Fibroblast of lung (primary cell): ENCODE results near the gene C1QTNF12. TPM values are rescaled to one million over a fixed set of nuclear protein-coding genes. Genes with fewer than 3 reads are reported as not detected.

Experiments
- DNase-seq, 2 donors: peaks; one replicate each; pipeline versions ENCODE4 v3.0.0 to v3.0.0-alpha.2; 2010; ENCODE audit warnings: low read depth in 2 of 2
- H2AFZ ChIP-seq: 2 replicates; pipeline ENCODE4 v1.5.1; 2012; ENCODE audit warnings: low read length, control low read depth, inconsistent platforms
- H3K27ac ChIP-seq: 2 replicates; pipeline ENCODE4 v1.5.1; 2011; ENCODE audit warnings: low read length, control low read depth; ENCODE audit not compliant: insufficient read depth
- H3K27me3 ChIP-seq: 2 replicates; pipeline ENCODE4 v1.5.1; 2011; ENCODE audit warnings: mild to moderate bottlenecking, low read length; ENCODE audit not compliant: control insufficient read depth, insufficient read depth
- H3K36me3 ChIP-seq: 2 replicates; pipeline ENCODE4 v1.5.1; 2011; ENCODE audit warnings: low read length; ENCODE audit not compliant: control insufficient read depth, insufficient read depth
- H3K4me1 ChIP-seq: 2 replicates; pipeline ENCODE4 v1.5.1; 2011; ENCODE audit warnings: low read length; ENCODE audit not compliant: control insufficient read depth, insufficient read depth; ENCODE audit errors: extremely low read depth
- H3K4me2 ChIP-seq: 2 replicates; pipeline ENCODE4 v1.5.1; 2011; ENCODE audit warnings: low read length, control low read depth; ENCODE audit not compliant: insufficient read depth; ENCODE audit errors: extremely low read depth
- H3K4me3 ChIP-seq, 4 experiments: fragments of 200-600 bp in 1 of 4; sonication (generic) in 1 of 4; replicated peaks in 1 of 4; 2 replicates each; pipeline ENCODE4 v1.5.1; 2011 to 2016; ENCODE audit warnings: low read length in 4 of 4, low read depth in 3 of 4, mild to moderate bottlenecking in 3 of 4, control low read depth in 2 of 4, inconsistent platforms in 1 of 4, mixed read lengths in 1 of 4; ENCODE audit not compliant: insufficient read depth in 1 of 4; ENCODE audit errors: control extremely low read depth in 1 of 4
- H3K79me2 ChIP-seq: 2 replicates; pipeline ENCODE4 v1.5.1; 2012; ENCODE audit warnings: mild to moderate bottlenecking, low read length, inconsistent platforms; ENCODE audit not compliant: control insufficient read depth, insufficient read depth
- H3K9ac ChIP-seq: 2 replicates; pipeline ENCODE4 v1.5.1; 2011; ENCODE audit warnings: mild to moderate bottlenecking, low read length, control low read depth; ENCODE audit not compliant: insufficient read depth
- H3K9me3 ChIP-seq: 2 replicates; pipeline ENCODE4 v1.5.1; 2012; ENCODE audit warnings: low read depth, low read length; ENCODE audit not compliant: control insufficient read depth, insufficient read depth
- H4K20me1 ChIP-seq: 2 replicates; pipeline ENCODE4 v1.5.1; 2011; ENCODE audit warnings: low read length; ENCODE audit not compliant: control insufficient read depth, insufficient read depth; ENCODE audit errors: extremely low read depth
- CTCF ChIP-seq, 2 donors: IDR thresholded peaks in 1 of 2; conservative IDR thresholded peaks in 1 of 2; 1 replicate in 1 of 2; 2 replicates in 1 of 2; pipeline ENCODE4 v1.5.1; 2011 to 2012; ENCODE audit warnings: low read length in 2 of 2, control low read depth in 1 of 2, inconsistent platforms in 1 of 2, low read depth in 1 of 2, mild to moderate bottlenecking in 1 of 2
- EZH2 ChIP-seq: IDR thresholded peaks from 2 replicates; pipeline ENCODE4 v1.5.1; 2012; ENCODE audit warnings: low read length, control low read depth, mild to moderate bottlenecking; ENCODE audit errors: missing control alignments
- polyA plus RNA-seq, 2 donors: library from polyadenylated mRNA; depleted of rRNA in 1 of 2; stranded (reverse) in 1 of 2; unstranded in 1 of 2; fragments of >200 nt; gene quantifications; 2 replicates each; pipeline ENCODE4 v1.2.1, GENCODE V29; 2011 to 2012; ENCODE audit warnings: missing spikeins in 1 of 2
- total RNA-seq: library from RNA; depleted of rRNA; stranded (reverse); fragments of >200 nt; gene quantifications from 2 replicates; pipeline ENCODE4 v1.2.1, GENCODE V29; 2014

The C1QTNF12 gene
- total and polyA plus RNA-seq, 2 donors (not counting 1 experiment from before 2014, with no cell fraction given), result 0.27 to 4.1 TPM

- TF ChIP-seq EZH2 (no peak), CTCF (conservative IDR thresholded peaks at IDR 0.05 in 1 of 2, IDR thresholded peaks at IDR 0.05 in 1 of 2; ENCODE audit: low read depth in 1 of 2, low read length in 2 of 2) (no peak)
- Histone ChIP-seq H3K9me3 (no peaks in the 10 kb centered on the region), H4K20me1 (no peaks in the 10 kb centered on the region), H3K4me1 (no peaks in the 10 kb centered on the region), H3K27me3 (no peaks in the 10 kb centered on the region), H3K79me2 (no peaks in the 10 kb centered on the region), H3K27ac (no peak overlapping the region), H3K36me3 (no peaks in the 10 kb centered on the region), H3K4me2 (no peak overlapping the region), H3K4me3 (no peak overlapping the region), H3K9ac (no peak overlapping the region), H2AFZ (no peak overlapping the region)
- DNase-seq, result no peak
Measured at GRCh38 chr1:1247341-1247913, 905 bp upstream of the C1QTNF12 start.

DNA sequence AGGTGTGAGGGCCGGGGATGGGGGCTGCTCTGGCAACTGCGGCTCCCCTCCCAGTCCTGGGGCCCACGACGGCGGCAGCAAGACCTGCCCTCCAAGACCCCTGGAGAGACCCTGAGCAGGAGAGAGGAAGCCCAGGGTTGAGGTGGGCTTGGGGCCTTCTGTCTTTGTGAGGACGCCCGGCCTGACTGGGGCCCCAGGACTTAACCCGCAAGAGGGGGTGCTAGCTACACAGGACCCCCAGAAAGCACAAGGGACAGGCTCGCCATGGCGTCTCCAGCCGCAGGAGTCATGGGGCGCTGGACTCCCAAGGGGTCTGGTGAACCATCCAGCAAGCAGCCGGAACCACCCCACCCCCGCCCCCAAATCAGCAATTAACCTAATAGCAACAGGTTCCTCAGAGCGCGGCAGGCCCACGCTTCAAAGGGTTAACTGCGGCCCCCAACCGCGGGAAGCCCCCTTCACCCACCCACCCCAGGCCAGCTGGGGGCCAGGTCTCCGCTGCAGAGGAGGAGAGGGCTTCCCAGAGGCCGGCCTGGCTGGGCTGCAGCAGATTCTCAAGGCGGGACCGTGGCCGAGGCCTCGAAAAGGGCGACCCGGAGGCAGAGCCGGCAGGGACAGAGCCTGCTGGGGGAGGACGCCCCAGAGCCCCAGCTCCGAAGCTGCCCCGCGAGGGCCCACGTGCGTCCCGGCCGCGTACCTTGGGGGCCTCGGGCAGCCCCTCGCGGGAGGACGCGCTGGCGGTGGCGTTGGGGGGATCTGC lies 525 bp downstream of the C1QTNF12 start:
- H3K4me2 ChIP-seq, result no peak overlapping the region
- H3K27ac ChIP-seq, result no peak overlapping the region
- H3K4me3 ChIP-seq, result no peak overlapping the region
- H3K9ac ChIP-seq, result no peak overlapping the region
- H3K27me3 ChIP-seq, result no peaks in the 10 kb centered on the region
- no peak for TF ChIP-seq CTCF (conservative IDR thresholded peaks at IDR 0.05 in 1 of 2, IDR thresholded peaks at IDR 0.05 in 1 of 2; ENCODE audit: low read depth in 1 of 2, low read length in 2 of 2)
- TF ChIP-seq EZH2, result no peak
- H3K36me3 ChIP-seq, result no peaks in the 10 kb centered on the region
- H4K20me1 ChIP-seq, result no peaks in the 10 kb centered on the region
- no peak for DNase-seq
- H3K4me1 ChIP-seq, result no peaks in the 10 kb centered on the region
- H3K9me3 ChIP-seq, result no peaks in the 10 kb centered on the region
- H3K79me2 ChIP-seq, result no peaks in the 10 kb centered on the region
- no peak overlapping the region for H2AFZ ChIP-seq

DNA sequence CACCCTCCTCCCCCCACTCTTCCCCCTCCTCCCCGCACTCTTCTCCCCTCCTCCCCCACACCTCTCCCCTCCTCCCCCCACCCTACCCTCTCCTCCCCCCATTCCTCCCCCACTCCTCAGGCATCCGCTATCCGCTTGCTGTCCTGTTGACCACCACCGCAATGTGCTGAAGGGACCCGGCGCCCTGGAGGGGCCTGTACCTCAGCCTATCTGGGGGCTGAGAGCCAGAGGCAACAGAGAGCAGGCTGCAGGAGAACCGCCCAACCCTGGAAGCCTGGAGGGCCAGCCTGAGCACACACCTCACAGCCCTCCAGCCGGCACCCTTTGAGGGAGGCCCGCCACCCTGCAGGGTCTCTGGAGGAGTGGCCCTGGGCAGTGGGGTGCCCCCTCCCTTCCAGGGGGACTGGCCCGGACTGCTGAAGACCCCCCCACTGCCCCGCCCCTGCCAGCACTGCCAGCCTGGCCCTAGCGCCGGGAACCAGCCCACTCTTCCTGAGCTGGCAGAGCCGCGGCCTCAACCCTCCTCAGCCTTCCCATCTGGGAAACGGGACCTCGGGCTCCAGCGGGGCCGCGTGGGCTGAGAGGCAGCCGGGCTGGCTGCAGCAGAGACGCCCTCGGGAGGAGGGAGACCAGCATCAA lies 1.2 kb downstream of the C1QTNF12 start:
- Histone ChIP-seq H3K79me2 (no peaks in the 10 kb centered on the region), H4K20me1 (no peaks in the 10 kb centered on the region), H3K27ac (no peak overlapping the region), H3K4me3 (no peak overlapping the region), H3K36me3 (no peaks in the 10 kb centered on the region), H3K27me3 (no peaks in the 10 kb centered on the region), H3K4me1 (no peaks in the 10 kb centered on the region), H2AFZ (no peak overlapping the region), H3K9ac (no peak overlapping the region), H3K9me3 (no peaks in the 10 kb centered on the region), H3K4me2 (no peak overlapping the region)
- no peak for DNase-seq
- TF ChIP-seq EZH2, result no peak
- TF ChIP-seq CTCF (conservative IDR thresholded peaks at IDR 0.05 in 1 of 2, IDR thresholded peaks at IDR 0.05 in 1 of 2; ENCODE audit: low read depth in 1 of 2, low read length in 2 of 2), result no peak
